HepG2 (cell line): ENCODE data around the gene ATP13A3. TPM values are rescaled to one million over a fixed set of nuclear protein-coding genes. Genes with fewer than 3 reads are reported as not detected.

Source experiments
- DR1 ChIP-seq: sonication (generic); formaldehyde crosslinking; IDR thresholded peaks from 2 replicates; pipeline ENCODE4 v1.8.0; 2021; ENCODE audit warnings: mild to moderate bottlenecking, missing genetic modification reagents, inconsistent platforms
- EP300 ChIP-seq, 3 experiments: sonication (generic) in 1 of 3; formaldehyde crosslinking in 1 of 3; IDR thresholded peaks; 2 replicates each; pipeline versions ENCODE4 v1.5.1 to v1.6.1; 2011 to 2020; ENCODE audit warnings: low read depth in 2 of 3, low read length in 2 of 3, borderline replicate concordance in 1 of 3, improper control_type of control experiment in 1 of 3, mild to moderate bottlenecking in 1 of 3, missing genetic modification reagents in 1 of 3, moderate library complexity in 1 of 3
- KAT7 ChIP-seq: IDR thresholded peaks from 2 replicates; pipeline ENCODE4 v1.6.1; 2018; ENCODE audit warnings: borderline replicate concordance, missing compliant biosample characterization
- KDM5A ChIP-seq: fragments of 200-600 bp; sonication (generic); IDR thresholded peaks from 2 replicates; pipeline ENCODE4 v1.7.0; 2018; ENCODE audit warnings: antibody characterized with exemption, mild to moderate bottlenecking, low read length, borderline replicate concordance
- NPAS2 ChIP-seq: sonication (generic); formaldehyde crosslinking; IDR thresholded peaks from 2 replicates; pipeline ENCODE4 v1.8.0; 2022; ENCODE audit warnings: mild to moderate bottlenecking, missing genetic modification reagents, borderline replicate concordance
- NR2F2 ChIP-seq: IDR thresholded peaks from 2 replicates; pipeline ENCODE4 v1.6.1; 2012; ENCODE audit warnings: low read depth, inconsistent platforms, borderline replicate concordance
- NRL ChIP-seq: sonication (generic); formaldehyde crosslinking; IDR thresholded peaks from 2 replicates; pipeline ENCODE4 v1.5.0; 2020; ENCODE audit warnings: missing genetic modification reagents, mild to moderate bottlenecking, moderate library complexity, borderline replicate concordance
- RARA ChIP-seq: IDR thresholded peaks from 2 replicates; pipeline ENCODE4 v1.6.1; 2016; ENCODE audit warnings: missing genetic modification reagents, missing compliant biosample characterization
- SALL2 ChIP-seq: sonication (generic); formaldehyde crosslinking; IDR thresholded peaks from 2 replicates; pipeline ENCODE4 v1.8.1; 2023; ENCODE audit warnings: mild to moderate bottlenecking, missing genetic modification reagents, inconsistent platforms
- ZBTB3 ChIP-seq: sonication (generic); formaldehyde crosslinking; IDR thresholded peaks from 2 replicates; pipeline ENCODE4 v1.4.0; 2020; ENCODE audit warnings: low read depth, mild to moderate bottlenecking, moderate library complexity, missing genetic modification reagents, borderline replicate concordance
- ZFP36 ChIP-seq: fragments of 150-350 bp; IDR thresholded peaks from 2 replicates; pipeline ENCODE4 v1.6.1; 2018; ENCODE audit warnings: borderline replicate concordance, low read length, low read depth; ENCODE audit not compliant: partially characterized antibody
- ZFYVE20 ChIP-seq: sonication (generic); formaldehyde crosslinking; IDR thresholded peaks from 2 replicates; pipeline ENCODE4 v1.8.0; 2023; ENCODE audit warnings: low read depth, mild to moderate bottlenecking, moderate library complexity, missing genetic modification reagents, borderline replicate concordance
- ZNF337 ChIP-seq: sonication (generic); formaldehyde crosslinking; IDR thresholded peaks from 2 replicates; pipeline ENCODE4 v1.5.1; 2020; ENCODE audit warnings: missing genetic modification reagents, low read depth, mild to moderate bottlenecking, borderline replicate concordance
- ZNF556 ChIP-seq: sonication (generic); formaldehyde crosslinking; IDR thresholded peaks from 2 replicates; pipeline ENCODE4 v1.4.0; 2020; ENCODE audit warnings: mild to moderate bottlenecking, missing genetic modification reagents, borderline replicate concordance
- ZNF720 ChIP-seq: sonication (generic); formaldehyde crosslinking; IDR thresholded peaks from 2 replicates; pipeline ENCODE4 v1.4.0; 2020; ENCODE audit warnings: missing genetic modification reagents
- ZNF878 ChIP-seq: sonication (generic); formaldehyde crosslinking; IDR thresholded peaks from 2 replicates; pipeline ENCODE4 v1.8.1; 2023; ENCODE audit warnings: mild to moderate bottlenecking, missing genetic modification reagents, moderate library complexity
- polyA plus RNA-seq, 8 experiments: library from polyadenylated mRNA; depleted of rRNA in 3 of 8; stranded (reverse) in 7 of 8; unstranded in 1 of 8; fragments of >200 nt; fragmentation: Illumina TruSeq in 4 of 8; extraction: Trizol in 4 of 8; gene quantifications; 2 replicates each; pipeline versions ENCODE4 v1.2.1 to v1.2.3, GENCODE V29; 2011 to 2016; ENCODE audit warnings: low read depth in 4 of 8, missing spikeins in 1 of 8, mixed read lengths in 1 of 8; ENCODE audit not compliant: insufficient read depth in 1 of 8
- total RNA-seq, 5 experiments: library from RNA; depleted of rRNA; stranded (reverse); fragments of >200 nt; fragmentation: Illumina TruSeq; extraction: Trizol; gene quantifications; 2 replicates each; pipeline ENCODE4 v1.2.3, GENCODE V29; 2016; ENCODE audit warnings: low read depth in 1 of 5
- TF ChIP-seq, protein P1 (sequence below): sonication (generic); formaldehyde crosslinking; IDR thresholded peaks from 2 replicates; pipeline ENCODE4 v1.9.0; 2021; ENCODE audit warnings: missing genetic modification reagents, borderline replicate concordance
- TF ChIP-seq, protein P2 (sequence below): fragments of 450-650 bp; IDR thresholded peaks from 2 replicates; pipeline ENCODE4 v1.6.1; 2017

Gene ATP13A3
- total and polyA plus RNA-seq, 2 of the 13 experiments (the other 11 are each of a cell fraction or from before 2014, with no cell fraction given) = 44.9 to 80.8 TPM

DNA sequence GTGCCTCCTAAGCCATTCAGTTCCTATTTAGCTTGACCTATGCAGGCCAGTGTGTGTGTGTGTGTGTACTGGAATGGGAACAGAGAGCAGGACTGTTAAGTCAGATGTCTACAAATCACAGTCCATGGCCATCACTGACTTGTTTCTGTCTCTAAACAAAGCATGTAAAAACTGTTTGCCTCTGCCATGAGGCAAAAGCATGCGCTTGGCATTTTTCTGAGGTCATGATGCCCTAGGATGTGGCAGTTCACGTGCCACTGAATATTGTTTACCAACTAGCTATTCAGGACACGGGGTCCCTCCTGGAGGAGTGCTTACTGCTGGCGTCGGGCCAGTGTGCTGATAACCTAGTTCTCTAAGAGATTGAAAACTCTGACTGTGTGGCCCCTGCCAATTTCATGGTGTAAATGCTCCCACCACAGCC lies 8.2 kb upstream of the ATP13A3 start (continued):
- TF ChIP-seq EP300 (IDR thresholded peaks at IDR 0.05; ENCODE audit: low read depth in 2 of 2, low read length in 2 of 2) (peak in 1 of 2 experiments; percentile 90; a peak in 2 of 4 replicates), EP300 (CRISPR knock-in tag; IDR thresholded peaks at IDR 0.05; ENCODE audit: borderline replicate concordance) (peak; percentile 93), ZNF556 (CRISPR knock-in tag) (peak; percentile 35; the same call in 1 of the 2 replicates), ZBTB3 (CRISPR knock-in tag) (peak; percentile 33; the same call in 1 of the 2 replicates), ZFYVE20 (CRISPR knock-in tag) (no peak), NRL (CRISPR knock-in tag) (no peak), KDM5A (no peak), ZNF337 (CRISPR knock-in tag) (0 out of 2 replicates have a peak, but pooled peaks have one; percentile 53), NPAS2 (CRISPR knock-in tag) (no peak), ZFP36 (no peak), RARA (peak; percentile 98), ZNF878 (CRISPR knock-in tag) (0 out of 2 replicates have a peak, but pooled peaks have one; percentile 63), NR2F2 (peak; percentile 78), KAT7 (CRISPR knock-in tag) (no peak), DR1 (CRISPR knock-in tag) (no peak), ZNF720 (CRISPR knock-in tag) (no peak), SALL2 (no peak)
- TF ChIP-seq, protein P1, sequence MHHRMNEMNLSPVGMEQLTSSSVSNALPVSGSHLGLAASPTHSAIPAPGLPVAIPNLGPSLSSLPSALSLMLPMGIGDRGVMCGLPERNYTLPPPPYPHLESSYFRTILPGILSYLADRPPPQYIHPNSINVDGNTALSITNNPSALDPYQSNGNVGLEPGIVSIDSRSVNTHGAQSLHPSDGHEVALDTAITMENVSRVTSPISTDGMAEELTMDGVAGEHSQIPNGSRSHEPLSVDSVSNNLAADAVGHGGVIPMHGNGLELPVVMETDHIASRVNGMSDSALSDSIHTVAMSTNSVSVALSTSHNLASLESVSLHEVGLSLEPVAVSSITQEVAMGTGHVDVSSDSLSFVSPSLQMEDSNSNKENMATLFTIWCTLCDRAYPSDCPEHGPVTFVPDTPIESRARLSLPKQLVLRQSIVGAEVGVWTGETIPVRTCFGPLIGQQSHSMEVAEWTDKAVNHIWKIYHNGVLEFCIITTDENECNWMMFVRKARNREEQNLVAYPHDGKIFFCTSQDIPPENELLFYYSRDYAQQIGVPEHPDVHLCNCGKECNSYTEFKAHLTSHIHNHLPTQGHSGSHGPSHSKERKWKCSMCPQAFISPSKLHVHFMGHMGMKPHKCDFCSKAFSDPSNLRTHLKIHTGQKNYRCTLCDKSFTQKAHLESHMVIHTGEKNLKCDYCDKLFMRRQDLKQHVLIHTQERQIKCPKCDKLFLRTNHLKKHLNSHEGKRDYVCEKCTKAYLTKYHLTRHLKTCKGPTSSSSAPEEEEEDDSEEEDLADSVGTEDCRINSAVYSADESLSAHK (CRISPR knock-in tag) = no peak
- TF ChIP-seq, protein P2, sequence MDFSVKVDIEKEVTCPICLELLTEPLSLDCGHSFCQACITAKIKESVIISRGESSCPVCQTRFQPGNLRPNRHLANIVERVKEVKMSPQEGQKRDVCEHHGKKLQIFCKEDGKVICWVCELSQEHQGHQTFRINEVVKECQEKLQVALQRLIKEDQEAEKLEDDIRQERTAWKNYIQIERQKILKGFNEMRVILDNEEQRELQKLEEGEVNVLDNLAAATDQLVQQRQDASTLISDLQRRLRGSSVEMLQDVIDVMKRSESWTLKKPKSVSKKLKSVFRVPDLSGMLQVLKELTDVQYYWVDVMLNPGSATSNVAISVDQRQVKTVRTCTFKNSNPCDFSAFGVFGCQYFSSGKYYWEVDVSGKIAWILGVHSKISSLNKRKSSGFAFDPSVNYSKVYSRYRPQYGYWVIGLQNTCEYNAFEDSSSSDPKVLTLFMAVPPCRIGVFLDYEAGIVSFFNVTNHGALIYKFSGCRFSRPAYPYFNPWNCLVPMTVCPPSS = no peak
